Activated T-helper 1 cell treated with anti-CD3 and anti-CD28 coated beads, Interleukin-12 subunit alpha, Interleukin-12 subunit beta, Interleukin-2, Interleukin-4 antibody, amounts not matched to agents 30 ng/mL and 10 ng/mL and 1 ng/mL, durations not matched to agents 14 hours and 24 hours and 36 hours (primary cell): ENCODE results near the gene MYO9A. TPM values are rescaled to one million over a fixed set of nuclear protein-coding genes. Genes with fewer than 3 reads are reported as not detected.

Source experiments
- DNase-seq: peaks from one replicate; pipeline ENCODE4 v3.0.0; 2021; ENCODE audit warnings: low spot score
- H3K27ac Mint-ChIP-seq: one replicate; pipeline ENCODE4 v1.8.0; 2021; ENCODE audit warnings: mild to moderate bottlenecking, mixed read lengths
- H3K27me3 Mint-ChIP-seq: one replicate; pipeline ENCODE4 v1.8.0; 2022; ENCODE audit warnings: mild to moderate bottlenecking, moderate library complexity, mixed read lengths; ENCODE audit not compliant: insufficient read depth
- H3K36me3 Mint-ChIP-seq: one replicate; pipeline ENCODE4 v1.8.0; 2021; ENCODE audit warnings: low read depth, mixed read lengths
- H3K4me1 Mint-ChIP-seq: one replicate; pipeline ENCODE4 v1.8.0; 2021; ENCODE audit warnings: low read depth, mixed read lengths
- H3K4me3 Mint-ChIP-seq: one replicate; pipeline ENCODE4 v1.8.0; 2021; ENCODE audit warnings: mild to moderate bottlenecking, moderate library complexity, mixed read lengths
- H3K9me3 Mint-ChIP-seq: one replicate; pipeline ENCODE4 v1.8.0; 2021; ENCODE audit warnings: mixed read lengths
- intact Hi-C: fragments of 100-400 bp; cut with micrococcal nuclease; formaldehyde crosslinking; loops from one replicate; pipeline ENCODE4 v1.15.1; 2024
- total RNA-seq: library from RNA; stranded (reverse); gene quantifications from 2 replicates; pipeline ENCODE4 v1.2.3, GENCODE V29; 2022

The MYO9A gene
- total RNA-seq, 1 donor from 2014 or later = 15.2 TPM

DNA sequence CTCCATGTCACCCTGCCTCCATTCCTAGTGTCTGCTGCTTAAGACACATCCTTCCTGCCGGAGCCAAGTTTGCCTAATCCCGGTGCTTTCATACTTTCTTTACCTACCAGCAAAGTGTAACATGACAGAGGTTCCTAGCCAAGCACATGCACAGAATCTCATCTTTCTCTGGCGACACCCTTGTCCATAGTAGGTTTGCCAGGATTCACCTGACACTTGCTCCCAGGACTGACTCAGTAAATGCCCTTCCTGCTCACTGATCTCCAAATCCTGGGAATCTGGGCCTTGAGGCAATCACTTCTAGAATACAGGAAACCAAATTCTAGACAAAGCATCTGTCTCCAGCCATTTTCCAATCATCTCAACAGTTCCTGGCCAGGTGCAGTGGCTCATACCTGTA is 317.8 kb downstream of the MYO9A start:
- no peaks in the 10 kb centered on the region for H3K4me1 Mint-ChIP-seq
- intact Hi-C loops = loop anchor here (2.0 kb wide), 1 partner anchor 351 kb away; no protein-coding TSS in a partner anchor
- no peak overlapping the region for H3K27ac Mint-ChIP-seq
- no peaks in the 10 kb centered on the region for H3K27me3 Mint-ChIP-seq
- no peaks in the 10 kb centered on the region for H3K9me3 Mint-ChIP-seq
- no peaks in the 10 kb centered on the region for H3K36me3 Mint-ChIP-seq
- no peak for DNase-seq
- no peak overlapping the region for H3K4me3 Mint-ChIP-seq

DNA sequence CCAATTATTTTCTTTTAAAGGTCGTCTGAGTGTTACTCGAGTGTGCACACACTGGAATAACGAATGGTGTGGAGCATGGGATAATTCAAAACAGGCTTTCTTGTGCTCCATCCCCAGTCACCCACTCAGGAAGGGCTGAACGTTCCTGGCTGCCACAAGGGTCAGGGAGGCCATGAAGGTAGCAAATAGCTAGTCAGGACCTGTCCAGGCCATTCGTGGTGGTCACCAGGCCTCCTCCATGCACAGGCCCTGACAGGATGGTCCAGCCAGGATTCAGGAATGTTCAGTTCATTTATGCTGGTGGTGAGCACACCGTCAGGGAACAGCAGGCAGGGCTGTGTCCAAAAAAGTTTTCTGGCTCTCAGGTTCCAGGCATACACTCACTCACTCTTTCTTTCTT is 319.3 kb downstream of the MYO9A start:
- Mint-ChIP-seq H3K27me3 (no peaks in the 10 kb centered on the region), H3K27ac (no peak overlapping the region), H3K4me3 (no peak overlapping the region), H3K4me1 (no peaks in the 10 kb centered on the region), H3K9me3 (no peaks in the 10 kb centered on the region), H3K36me3 (no peaks in the 10 kb centered on the region)
- no peak for DNase-seq
- intact Hi-C loops = no loop called here

DNA sequence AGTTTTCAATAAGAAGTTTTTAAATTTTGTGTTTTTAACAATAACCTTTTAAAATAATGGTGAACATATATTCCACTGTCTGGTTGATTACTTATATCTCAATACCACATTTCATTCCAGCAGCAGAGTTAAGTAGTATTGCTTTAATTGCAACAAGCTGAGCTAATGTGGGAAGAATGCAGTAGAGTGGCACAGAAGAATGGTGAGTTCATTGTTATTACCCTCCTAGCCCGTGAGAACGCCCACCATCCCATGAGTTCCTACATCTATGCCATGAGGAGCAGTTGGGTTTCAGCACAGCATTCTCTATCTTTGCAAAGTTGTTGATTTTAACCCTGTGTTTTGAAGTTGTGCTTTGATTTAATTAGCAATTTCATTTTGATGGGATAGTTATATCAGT is 325.4 kb downstream of the MYO9A start:
- intact Hi-C loops = no loop called here
- H3K4me1 Mint-ChIP-seq = no peaks in the 10 kb centered on the region

DNA sequence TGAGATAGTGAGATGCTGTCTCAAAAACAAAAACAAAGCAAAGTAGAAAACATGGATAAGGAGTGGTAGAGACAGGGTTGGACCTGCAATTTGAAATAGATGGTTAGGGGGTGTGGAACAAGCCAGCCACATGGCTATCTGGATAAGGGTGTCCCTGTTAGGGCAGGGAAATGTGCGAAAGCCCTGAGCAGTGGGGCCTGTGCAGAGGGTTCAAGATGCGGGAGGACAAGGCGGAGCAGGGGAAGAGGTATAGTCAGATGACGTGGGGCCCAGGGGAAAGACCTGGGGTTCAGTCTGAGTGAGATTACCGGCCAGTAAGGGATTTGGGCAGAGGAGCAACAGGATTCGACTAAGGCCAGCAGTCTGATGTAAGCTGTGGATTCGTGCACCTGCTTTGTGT is 326.0 kb downstream of the MYO9A start:
- intact Hi-C loops = no loop called here
- Mint-ChIP-seq H3K27me3 (peaks cover 4% of the 10 kb centered on the region), H3K27ac (no peak overlapping the region), H3K4me1 (no peaks in the 10 kb centered on the region), H3K4me3 (no peak overlapping the region), H3K36me3 (no peaks in the 10 kb centered on the region), H3K9me3 (no peaks in the 10 kb centered on the region)
- no peak for DNase-seq

More for the DNA sequence above, 325.4 kb downstream of the MYO9A start:
- Mint-ChIP-seq H3K36me3 (no peaks in the 10 kb centered on the region), H3K27me3 (peaks cover 4% of the 10 kb centered on the region), H3K27ac (no peak overlapping the region), H3K9me3 (no peaks in the 10 kb centered on the region), H3K4me3 (no peak overlapping the region)
- no peak for DNase-seq

DNA sequence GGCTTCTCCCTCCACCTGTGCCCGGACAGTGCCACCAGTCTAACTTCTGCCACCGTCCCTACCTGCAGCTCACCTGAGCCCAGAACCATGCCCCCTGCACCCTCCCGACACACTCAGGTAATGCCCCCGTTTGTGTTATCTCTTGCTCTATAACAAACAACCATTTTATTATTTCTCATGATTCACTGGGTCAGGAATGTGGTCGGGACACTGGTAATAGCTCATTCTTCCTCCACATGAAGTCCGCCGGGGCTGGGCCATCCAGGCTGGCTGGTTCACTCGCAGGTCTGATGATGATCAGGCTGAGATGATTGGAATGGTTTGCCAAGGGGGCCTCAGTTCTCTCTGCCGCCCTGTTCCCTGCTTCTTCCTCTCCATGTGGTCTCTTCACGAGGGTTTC is 327.9 kb downstream of the MYO9A start:
- no peaks in the 10 kb centered on the region for H3K36me3 Mint-ChIP-seq
- peaks cover 4% of the 10 kb centered on the region for H3K27me3 Mint-ChIP-seq
- H3K9me3 Mint-ChIP-seq = no peaks in the 10 kb centered on the region
- H3K4me3 Mint-ChIP-seq = no peak overlapping the region
- intact Hi-C loops = no loop called here
- no peaks in the 10 kb centered on the region for H3K4me1 Mint-ChIP-seq
- DNase-seq = no peak
- H3K27ac Mint-ChIP-seq = no peak overlapping the region

DNA sequence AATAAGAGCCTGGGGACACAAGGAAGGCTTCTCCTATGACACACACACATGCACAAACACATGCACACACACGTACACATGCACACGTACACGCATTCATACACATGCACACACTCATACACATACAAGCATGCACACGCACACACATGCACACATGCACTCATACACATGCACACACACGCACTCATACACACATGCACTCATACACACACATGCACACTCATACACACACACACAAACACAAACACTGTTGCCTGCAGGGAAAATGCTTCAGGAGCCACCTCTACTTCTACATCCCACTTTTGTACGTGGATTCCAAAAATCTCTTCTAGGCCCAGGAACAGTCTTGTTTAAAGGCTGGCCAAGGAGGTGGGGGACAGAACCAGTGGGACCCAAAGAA is 328.3 kb downstream of the MYO9A start:
- no peak overlapping the region for H3K27ac Mint-ChIP-seq
- DNase-seq = no peak
- no peak overlapping the region for H3K4me3 Mint-ChIP-seq
- no peaks in the 10 kb centered on the region for H3K4me1 Mint-ChIP-seq
- intact Hi-C loops = no loop called here
- H3K36me3 Mint-ChIP-seq = no peaks in the 10 kb centered on the region
- H3K27me3 Mint-ChIP-seq = peaks cover 4% of the 10 kb centered on the region
- no peaks in the 10 kb centered on the region for H3K9me3 Mint-ChIP-seq

DNA sequence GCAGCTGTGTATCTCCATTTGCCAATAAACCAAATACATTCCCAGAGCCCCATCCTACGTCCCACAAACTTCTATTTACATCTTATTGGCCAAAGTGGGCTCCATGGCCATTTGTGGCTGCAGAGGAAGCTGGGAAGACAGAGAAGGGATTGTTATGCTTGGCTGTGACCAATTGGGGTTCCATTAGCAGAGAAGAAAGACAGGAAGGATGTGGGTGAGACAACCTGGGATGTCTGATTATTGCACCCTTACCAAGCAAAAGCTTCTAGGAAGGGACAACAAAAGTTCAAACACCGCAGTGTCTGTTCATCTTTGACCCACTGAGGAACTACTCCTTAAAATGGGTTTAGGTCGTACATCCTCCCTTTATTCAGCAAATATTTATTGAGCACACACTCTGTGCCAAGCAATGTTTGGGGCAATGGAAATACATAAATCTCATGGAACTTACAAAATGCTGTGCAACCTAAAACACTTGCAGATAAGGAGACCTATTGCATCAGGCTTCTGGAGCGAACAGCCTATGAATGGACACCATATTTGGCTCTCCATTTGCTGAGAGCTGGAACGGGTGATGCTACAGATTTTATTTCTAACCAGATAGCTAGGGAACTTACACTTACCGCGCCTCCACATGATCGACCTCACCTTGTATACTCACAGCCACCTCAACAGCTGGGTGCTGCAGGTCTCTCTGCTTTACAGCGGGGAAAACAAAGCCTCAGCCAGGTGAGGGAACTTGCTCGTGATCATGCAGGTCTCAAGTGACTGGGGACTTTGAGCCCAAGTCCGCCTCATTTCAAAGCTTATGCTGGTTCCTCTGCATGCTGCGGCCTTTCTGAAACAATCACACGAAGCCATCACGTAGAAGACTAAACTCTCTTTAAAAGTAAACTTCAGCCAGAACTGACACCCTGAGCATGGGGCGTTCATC is 329.0 kb downstream of the MYO9A start:
- Mint-ChIP-seq H3K27me3 (peaks cover 4% of the 10 kb centered on the region), H3K27ac (no peak overlapping the region), H3K4me3 (no peak overlapping the region), H3K4me1 (no peaks in the 10 kb centered on the region), H3K36me3 (no peaks in the 10 kb centered on the region), H3K9me3 (no peaks in the 10 kb centered on the region)
- no peak for DNase-seq
- intact Hi-C loops = no loop called here

DNA sequence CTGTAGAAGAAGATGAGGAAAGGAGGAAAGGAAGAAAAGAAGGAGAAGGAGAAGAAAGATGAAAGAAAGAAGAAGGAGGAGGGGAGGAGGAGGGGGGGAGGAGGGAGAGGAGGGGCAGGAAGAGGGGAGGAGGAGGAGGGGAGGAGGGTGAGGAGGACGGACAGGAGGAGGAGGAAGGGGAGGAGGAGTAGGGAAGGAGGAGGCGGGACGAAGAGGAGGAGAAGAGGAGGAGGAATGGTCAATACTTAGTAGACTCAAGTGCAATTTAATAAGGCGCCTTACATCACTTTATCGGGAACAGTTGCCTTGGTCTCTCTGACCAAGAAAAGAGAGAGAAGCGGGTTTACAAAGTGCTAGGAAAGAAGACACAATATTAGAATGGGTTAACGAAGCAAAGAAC is 331.3 kb downstream of the MYO9A start:
- intact Hi-C loops = no loop called here
- H3K9me3 Mint-ChIP-seq = no peaks in the 10 kb centered on the region
- H3K27ac Mint-ChIP-seq = no peak overlapping the region

DNA sequence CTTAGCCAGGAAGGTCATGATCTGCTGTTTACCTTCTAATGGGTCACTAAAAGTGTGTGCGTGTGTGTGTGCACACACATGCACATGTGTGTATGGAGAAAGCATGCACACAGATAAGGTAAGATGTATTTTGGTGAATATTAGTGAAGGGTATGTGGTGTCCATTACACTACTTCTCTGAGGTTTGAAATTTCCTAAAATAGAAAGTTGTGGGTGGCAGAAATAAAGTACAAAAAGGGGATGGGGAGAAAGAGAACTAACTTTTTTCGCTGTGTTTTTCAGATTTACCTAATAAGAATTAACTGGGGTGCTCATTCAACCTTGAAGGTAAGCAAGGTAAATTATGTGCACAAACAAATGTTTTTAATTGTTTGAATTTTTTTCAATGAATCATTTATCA is 332.0 kb downstream of the MYO9A start:
- intact Hi-C loops = no loop called here
- H3K4me3 Mint-ChIP-seq = no peak overlapping the region
- DNase-seq = no peak

More for the DNA sequence above, 331.3 kb downstream of the MYO9A start:
- Mint-ChIP-seq H3K4me3 (no peak overlapping the region), H3K27me3 (peaks cover 2% of the 10 kb centered on the region), H3K36me3 (no peaks in the 10 kb centered on the region), H3K4me1 (peaks cover 1% of the 10 kb centered on the region)
- DNase-seq = no peak

DNA sequence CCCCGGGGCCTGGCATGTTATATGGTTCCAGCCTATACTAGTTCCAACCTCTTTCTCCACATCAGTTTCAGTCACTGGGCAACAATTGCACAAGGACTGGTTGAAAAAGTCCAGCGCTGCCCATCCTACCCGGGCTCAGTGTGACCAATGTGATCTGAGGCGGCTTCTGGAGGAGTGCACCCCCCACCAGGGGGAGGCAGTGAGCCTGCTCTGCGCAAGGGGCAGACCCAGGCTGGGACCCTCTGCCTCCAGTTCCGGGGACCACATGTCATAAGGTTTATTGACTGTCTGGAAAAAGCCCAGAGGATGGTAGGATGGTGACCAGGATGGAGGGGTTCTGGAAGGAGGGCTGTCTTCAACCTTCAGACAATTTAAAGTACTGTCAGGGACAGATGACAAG is 333.2 kb downstream of the MYO9A start:
- DNase-seq = no peak
- intact Hi-C loops = loop anchor here (1.0 kb wide), 1 partner anchor 372 kb away; no protein-coding TSS in a partner anchor
- Mint-ChIP-seq H3K9me3 (no peaks in the 10 kb centered on the region), H3K4me1 (peaks cover 21% of the 10 kb centered on the region), H3K27ac (no peak overlapping the region), H3K27me3 (peaks cover 5% of the 10 kb centered on the region), H3K36me3 (no peaks in the 10 kb centered on the region), H3K4me3 (no peak overlapping the region)

More for the DNA sequence above, 332.0 kb downstream of the MYO9A start:
- no peaks in the 10 kb centered on the region for H3K36me3 Mint-ChIP-seq
- H3K4me1 Mint-ChIP-seq = peaks cover 8% of the 10 kb centered on the region
- peaks cover 2% of the 10 kb centered on the region for H3K27me3 Mint-ChIP-seq
- no peaks in the 10 kb centered on the region for H3K9me3 Mint-ChIP-seq
- H3K27ac Mint-ChIP-seq = no peak overlapping the region

DNA sequence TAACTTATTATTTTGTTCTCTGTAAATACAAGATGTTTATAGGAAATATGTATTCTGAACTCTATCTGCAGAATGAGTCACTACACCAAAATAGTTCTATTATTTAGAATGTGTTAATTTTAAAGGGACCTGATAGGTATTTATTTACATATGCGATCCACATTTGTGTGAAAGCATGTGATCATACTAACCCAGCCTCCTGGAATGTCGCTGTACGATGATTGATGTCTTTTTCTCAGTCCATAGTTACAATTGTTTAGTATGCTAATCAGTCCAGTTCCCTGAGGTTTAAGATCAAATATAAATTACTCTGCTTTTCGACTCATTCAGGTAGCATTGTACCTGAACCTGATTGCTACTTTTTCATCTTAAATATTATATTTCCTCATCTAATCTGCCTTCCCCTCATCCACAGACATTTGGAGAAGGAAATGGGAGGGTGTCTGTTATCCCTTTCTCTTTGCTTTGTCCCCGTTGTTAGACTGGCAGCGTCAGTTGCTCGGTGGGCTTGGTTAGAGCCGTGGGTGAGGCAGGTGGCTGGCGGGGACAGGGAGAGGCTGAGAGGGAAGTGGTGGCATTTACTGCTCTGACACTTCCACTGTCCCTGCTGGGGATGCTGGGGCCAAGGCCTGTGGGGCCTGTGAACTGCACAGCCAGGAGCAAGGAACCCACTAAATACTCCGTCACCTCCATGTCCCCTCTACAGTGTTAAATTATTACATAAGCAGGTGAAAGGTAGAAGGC is 335.4 kb downstream of the MYO9A start:
- Mint-ChIP-seq H3K36me3 (no peaks in the 10 kb centered on the region), H3K27ac (no peak overlapping the region), H3K4me1 (peaks cover 21% of the 10 kb centered on the region), H3K27me3 (peaks cover 5% of the 10 kb centered on the region), H3K9me3 (no peaks in the 10 kb centered on the region), H3K4me3 (no peak overlapping the region)
- intact Hi-C loops = no loop called here
- no peak for DNase-seq

DNA sequence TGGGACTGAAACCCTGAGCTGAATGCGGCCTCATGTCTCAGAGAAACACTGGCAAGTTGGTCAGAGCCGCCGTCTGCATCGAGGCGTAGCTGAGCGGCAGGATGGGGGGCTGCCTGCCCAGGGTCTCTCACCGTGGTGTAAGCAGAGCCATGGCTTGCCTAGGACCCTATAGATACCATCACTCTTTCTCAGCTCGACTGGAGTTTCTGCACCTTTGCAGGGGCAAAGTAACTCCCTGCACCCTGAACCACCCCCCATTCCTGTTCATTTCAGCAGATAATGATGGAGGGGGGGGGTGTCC is 336.0 kb downstream of the MYO9A start:
- H3K36me3 Mint-ChIP-seq = no peaks in the 10 kb centered on the region
- peaks cover 5% of the 10 kb centered on the region for H3K27me3 Mint-ChIP-seq
- intact Hi-C loops = no loop called here
- no peak overlapping the region for H3K4me3 Mint-ChIP-seq
- DNase-seq = no peak
- H3K9me3 Mint-ChIP-seq = no peaks in the 10 kb centered on the region
- no peak overlapping the region for H3K27ac Mint-ChIP-seq
- H3K4me1 Mint-ChIP-seq = peaks cover 21% of the 10 kb centered on the region

DNA sequence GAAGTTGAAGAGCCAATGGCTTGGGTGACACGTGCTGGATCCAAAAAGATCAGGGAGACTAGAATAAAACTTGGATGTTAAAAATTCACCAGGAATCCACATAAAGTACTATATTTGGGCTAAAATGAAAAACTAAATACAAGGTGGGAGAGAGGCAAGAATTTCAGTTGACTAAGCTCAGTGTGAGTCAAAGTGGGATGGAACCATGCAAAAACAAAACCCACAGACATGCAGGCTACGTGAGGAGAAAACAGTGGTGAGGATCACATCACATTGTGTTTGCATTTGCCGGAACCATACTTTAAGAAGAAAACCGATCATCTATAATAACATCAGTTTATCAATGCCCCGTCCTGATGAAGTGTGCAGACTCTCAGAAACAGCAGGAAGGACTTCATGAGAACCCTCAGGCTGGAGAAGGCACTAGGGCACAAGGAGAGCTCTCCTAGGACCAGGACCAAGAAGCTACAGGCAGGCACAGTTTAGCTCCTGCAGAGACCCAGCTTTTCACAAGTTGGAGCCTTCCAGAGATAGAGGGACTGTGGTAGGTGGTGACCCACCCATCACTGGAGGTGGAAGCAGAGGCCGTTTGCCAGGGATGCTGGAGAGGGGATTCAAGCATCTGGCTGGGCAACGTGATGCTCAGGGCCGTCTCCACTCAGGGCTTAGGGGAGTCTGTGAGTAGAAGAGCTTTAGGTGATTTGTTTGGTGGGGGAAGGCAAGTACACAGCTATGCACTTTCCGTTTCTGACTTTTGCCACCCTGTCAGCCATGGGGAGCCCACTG is 336.6 kb downstream of the MYO9A start:
- Mint-ChIP-seq H3K9me3 (no peaks in the 10 kb centered on the region), H3K4me1 (peaks cover 21% of the 10 kb centered on the region), H3K27ac (no peak overlapping the region), H3K36me3 (no peaks in the 10 kb centered on the region), H3K4me3 (no peak overlapping the region), H3K27me3 (peaks cover 5% of the 10 kb centered on the region)
- DNase-seq = no peak
- intact Hi-C loops = no loop called here
